Activated CD8-positive, alpha-beta memory T cell treated with anti-CD3 and anti-CD28 coated beads for 36 hours (primary cell): Measurements from ENCODE around the gene PGAM2. TPM values are rescaled to one million over a fixed set of nuclear protein-coding genes. Genes with fewer than 3 reads are reported as not detected.

Experiments used
- CTCF ChIA-PET: fragments of 350-600 bp; sonication (Branson Sonifier 250); formaldehyde crosslinking; loops from one replicate; lab custom pipeline; 2021; ENCODE audit warnings: antibody characterized with exemption; lab: Charles Lee
- POLR2A ChIA-PET: fragments of 350-600 bp; sonication (Branson Sonifier 250); formaldehyde crosslinking; loops from one replicate; lab custom pipeline; 2021; ENCODE audit warnings: antibody characterized with exemption; lab: Charles Lee
- total RNA-seq, 2 experiments: library from RNA; stranded (reverse); gene quantifications; one replicate each; pipeline ENCODE4 v1.2.3, GENCODE V29; 2021

PGAM2 gene
- total RNA-seq, 2 experiments from 2014 or later, result not detected

- POLR2A ChIA-PET, result no interaction called here
These were observed 8.4 kb upstream of the PGAM2 start for GRCh38 chr7:44073664-44074348.

GRCh38 chr7:44072364-44073231 is 7.2 kb upstream of the PGAM2 start:
- POLR2A ChIA-PET, result interaction anchor here (0.8 to 1.0 kb wide), 2 partner anchors 9 to 23 kb away, joined by 3 read pairs; no protein-coding TSS in a partner anchor

More at GRCh38 chr7:44073664-44074348, 8.4 kb upstream of the PGAM2 start:
- CTCF ChIA-PET, result no interaction called here

DNA sequence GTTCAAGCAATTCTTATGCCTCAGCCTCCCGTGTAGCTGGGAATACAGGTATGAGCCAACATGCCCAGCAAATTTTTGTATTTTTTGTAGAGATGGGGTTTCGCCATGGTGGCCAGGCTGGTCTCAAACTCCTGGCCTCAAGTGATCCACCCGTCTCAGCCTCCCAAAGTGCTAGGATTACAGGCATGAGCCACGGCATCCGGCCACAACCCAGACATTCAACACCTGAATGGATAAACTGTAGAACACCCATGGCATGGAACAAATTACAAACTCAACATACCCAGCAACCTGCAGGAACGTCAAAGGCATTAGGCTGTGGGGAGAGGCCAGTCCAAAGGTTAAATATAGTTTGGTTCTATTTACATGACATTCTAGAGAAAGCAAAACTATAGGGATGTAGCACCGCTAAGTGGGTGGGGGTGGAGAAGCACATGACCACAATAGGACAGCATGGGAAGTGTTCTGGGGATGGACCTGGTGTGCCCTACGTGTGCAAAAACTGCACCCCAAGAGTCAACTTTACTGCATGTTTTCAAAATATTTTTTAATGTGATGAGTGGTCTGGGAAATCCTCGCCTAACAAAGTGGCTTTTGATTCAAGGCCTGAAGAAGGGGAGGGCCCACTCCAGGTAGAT is 6.5 kb upstream of the PGAM2 start:
- ChIA-PET CTCF (no interaction called here), POLR2A (interaction anchor here (1.0 kb wide), 1 partner anchor 10 kb away, joined by 3 read pairs; no protein-coding TSS in a partner anchor)

More at GRCh38 chr7:44072364-44073231, 7.2 kb upstream of the PGAM2 start:
- CTCF ChIA-PET, result no interaction called here

DNA sequence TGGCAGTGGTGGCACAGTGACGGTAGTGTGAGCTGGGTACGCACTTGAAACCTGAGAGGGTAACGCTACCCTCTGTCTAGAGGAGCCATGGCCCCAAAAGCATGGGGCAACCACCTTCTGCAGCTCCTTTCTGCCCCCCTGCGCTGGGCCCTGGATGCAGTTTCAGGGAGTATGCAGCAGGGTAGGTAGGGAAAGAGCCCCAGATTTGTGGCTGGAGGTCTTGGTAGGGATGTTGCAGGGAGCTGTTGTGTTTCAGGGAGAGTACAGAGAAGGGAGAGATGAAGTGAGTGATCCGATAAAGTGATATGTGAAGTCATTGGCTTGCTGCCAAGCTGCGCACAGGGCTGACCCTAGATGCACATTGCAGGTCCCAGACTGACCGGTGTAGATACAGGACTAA is 2.7 kb upstream of the PGAM2 start:
- POLR2A ChIA-PET, result interaction anchor here (1.5 kb wide), 1 partner anchor 13 kb away, joined by 10 read pairs; no protein-coding TSS in a partner anchor

GRCh38 chr7:44067064-44067951 is 1.9 kb upstream of the PGAM2 start:
- ChIA-PET CTCF (interaction anchor here (1.0 to 1.4 kb wide), 2 partner anchors 9 to 11 kb away, joined by 3 to 4 read pairs; no protein-coding TSS in a partner anchor), POLR2A (interaction anchor here (0.5 to 1.5 kb wide), 4 partner anchors 12 to 921 kb away, joined by 3 to 10 read pairs (median 4); no protein-coding TSS in a partner anchor)

More for the DNA sequence above, 2.7 kb upstream of the PGAM2 start:
- CTCF ChIA-PET, result interaction anchor here (1.0 to 1.4 kb wide), 2 partner anchors 9 to 10 kb away, joined by 3 to 4 read pairs; no protein-coding TSS in a partner anchor

DNA sequence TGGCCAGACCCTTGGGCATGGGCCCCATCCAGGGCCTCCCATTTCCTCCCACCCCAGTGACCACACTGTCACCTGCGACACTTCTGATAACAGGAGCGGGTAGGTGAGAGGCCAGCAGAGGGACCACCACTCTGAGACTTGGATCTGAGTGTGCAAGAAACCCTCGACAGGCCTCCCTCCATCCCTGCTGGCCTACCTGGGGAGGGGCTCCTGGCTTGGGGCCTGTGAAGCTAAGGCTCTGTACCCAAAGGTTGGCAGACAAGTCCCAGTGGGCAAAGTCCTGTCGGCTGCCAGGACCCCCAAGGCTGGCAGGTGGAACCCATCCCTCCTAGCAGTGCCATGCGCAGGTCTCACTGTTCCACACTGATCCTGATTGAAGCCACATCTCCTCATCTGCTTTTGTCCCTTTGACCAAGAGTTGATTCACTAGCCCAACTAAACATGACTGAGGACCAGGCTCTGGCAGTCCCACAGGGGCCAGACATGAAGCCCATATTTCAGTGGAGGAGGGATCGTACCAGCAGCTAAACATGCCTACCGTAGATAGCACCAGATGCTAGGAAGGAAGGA is 1.2 kb upstream of the PGAM2 start:
- ChIA-PET POLR2A (interaction anchor here (0.5 to 0.9 kb wide), 2 partner anchors 15 to 922 kb away, joined by 4 to 5 read pairs; no protein-coding TSS in a partner anchor), CTCF (no interaction called here)

- POLR2A ChIA-PET, result interaction anchor here (0.6 to 0.9 kb wide), 2 partner anchors 15 to 135 kb away, joined by 5 to 6 read pairs; partner anchors contain the start of gene YKT6
- CTCF ChIA-PET, result interaction anchor here (1.6 kb wide), 1 partner anchor 22 kb away, joined by 3 read pairs; the partner anchor contains the start of gene DBNL
These were observed 719 bp upstream of the PGAM2 start for GRCh38 chr7:44066111-44066460.

DNA sequence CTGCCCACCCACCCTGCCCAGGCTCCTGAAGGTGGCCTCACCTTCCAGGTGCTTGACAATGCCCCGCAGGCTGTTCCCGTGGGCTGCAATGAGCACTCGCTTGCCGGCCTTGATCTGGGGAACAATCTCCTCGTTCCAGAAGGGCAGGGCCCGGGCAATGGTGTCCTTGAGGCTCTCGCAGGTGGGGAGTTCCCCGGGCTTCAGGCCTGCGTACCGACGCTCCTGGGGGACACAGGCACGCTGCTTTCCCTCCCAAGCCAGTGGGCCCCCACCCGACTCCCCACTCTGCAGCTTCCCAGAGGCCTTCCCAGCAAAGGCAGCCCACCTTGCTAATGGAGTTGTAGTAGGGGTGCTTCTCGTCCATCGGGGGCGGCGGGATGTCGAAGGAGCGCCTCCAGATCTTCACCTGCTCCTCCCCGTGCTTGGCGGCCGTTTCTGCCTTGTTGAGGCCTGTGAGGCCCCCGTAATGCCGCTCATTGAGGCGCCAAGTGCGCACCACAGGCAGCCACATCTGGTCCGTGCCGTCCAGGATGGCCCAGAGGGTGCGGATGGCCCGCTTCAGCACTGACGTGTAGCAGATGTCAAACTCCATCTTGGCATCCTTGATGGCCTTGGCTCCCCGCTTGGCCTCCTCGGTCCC is 456 bp downstream of the PGAM2 start:
- ChIA-PET CTCF (interaction anchor here (1.6 kb wide), 1 partner anchor 21 kb away, joined by 3 read pairs; the partner anchor contains the start of gene DBNL), POLR2A (interaction anchor here (1.0 to 1.1 kb wide), 3 partner anchors 15 to 21 kb away, joined by 3 to 4 read pairs (median 3); partner anchors contain the start of gene DBNL)

GRCh38 chr7:44063894-44064651 is 1.3 kb downstream of the PGAM2 start:
- CTCF ChIA-PET, result interaction anchor here (1.6 kb wide), 1 partner anchor 20 kb away, joined by 3 read pairs; the partner anchor contains the start of gene DBNL
- POLR2A ChIA-PET, result interaction anchor here (1.0 to 1.1 kb wide), 2 partner anchors 14 to 17 kb away, joined by 3 to 4 read pairs; no protein-coding TSS in a partner anchor

- CTCF ChIA-PET, result no interaction called here
These were observed 1.8 kb downstream of the PGAM2 start for GRCh38 chr7:44063547-44063893.

DNA sequence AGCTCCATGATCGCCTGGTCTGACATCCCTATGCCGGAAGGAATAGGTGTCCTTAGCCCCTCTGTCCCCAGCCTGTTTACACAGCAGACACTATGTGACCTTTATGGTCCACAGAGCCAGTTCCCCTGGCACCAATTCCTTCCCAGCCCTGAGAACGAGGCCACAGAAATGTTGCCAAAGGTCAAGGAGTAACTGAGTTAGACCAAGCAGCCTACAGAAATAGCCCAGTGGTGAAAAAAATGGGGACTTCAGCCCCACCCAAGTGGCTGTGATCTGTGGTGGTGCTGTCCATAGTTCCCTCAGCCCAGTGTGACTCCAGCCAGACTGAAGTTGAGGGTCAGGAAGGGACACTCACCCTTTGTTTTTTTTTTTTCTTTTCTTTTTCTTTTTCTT is 2.5 kb downstream of the PGAM2 start:
- POLR2A ChIA-PET, result no interaction called here
- CTCF ChIA-PET, result no interaction called here

More at GRCh38 chr7:44063547-44063893, 1.8 kb downstream of the PGAM2 start:
- POLR2A ChIA-PET, result no interaction called here

DNA sequence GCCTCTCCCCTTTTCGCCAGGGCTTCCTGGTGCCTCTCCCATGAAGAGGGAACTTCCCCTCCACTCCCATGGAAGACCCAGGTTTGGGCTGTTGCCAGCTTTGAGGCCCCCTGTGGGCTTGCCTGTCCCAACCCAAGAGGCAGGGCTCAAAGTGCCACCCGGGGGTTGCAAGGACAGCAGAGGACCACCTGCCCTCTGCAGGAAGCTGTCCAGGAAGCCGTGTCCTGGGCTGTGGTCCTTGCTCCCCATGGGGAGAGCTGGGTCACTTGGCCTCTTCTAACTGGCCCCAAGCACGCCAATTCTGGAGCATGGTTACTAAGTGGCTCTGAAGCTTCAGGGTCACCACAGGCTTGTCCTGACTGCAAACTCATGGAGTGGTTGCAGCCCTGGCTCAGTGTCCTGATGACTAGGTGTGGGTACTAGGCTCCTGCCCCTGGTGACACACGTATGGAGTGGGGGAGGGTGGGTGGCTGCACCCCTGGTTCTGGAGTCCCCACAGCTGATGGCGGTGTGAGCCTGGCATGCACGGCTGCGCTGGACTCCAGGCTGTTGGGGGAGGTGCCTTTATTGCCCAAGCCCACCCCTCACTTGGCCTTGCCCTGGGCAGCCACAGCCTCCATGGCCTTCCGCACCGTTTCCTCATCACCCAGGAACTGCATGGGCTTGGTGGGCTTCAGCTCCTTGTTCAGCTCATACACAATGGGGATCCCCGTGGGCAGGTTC is 3.0 kb downstream of the PGAM2 start:
- POLR2A ChIA-PET, result no interaction called here
- CTCF ChIA-PET, result interaction anchor here (1.4 kb wide), 1 partner anchor 13 kb away, joined by 3 read pairs; no protein-coding TSS in a partner anchor

GRCh38 chr7:44061645-44062179 is 3.7 kb downstream of the PGAM2 start:
- ChIA-PET CTCF (interaction anchor here (1.4 kb wide), 1 partner anchor 14 kb away, joined by 3 read pairs; no protein-coding TSS in a partner anchor), POLR2A (interaction anchor here (0.9 kb wide), 1 partner anchor 14 kb away, joined by 3 read pairs; no protein-coding TSS in a partner anchor)

GRCh38 chr7:44060948-44061644 is 4.3 kb downstream of the PGAM2 start:
- CTCF ChIA-PET, result interaction anchor here (1.4 kb wide), 1 partner anchor 14 kb away, joined by 3 read pairs; no protein-coding TSS in a partner anchor
- POLR2A ChIA-PET, result interaction anchor here (0.9 kb wide), 1 partner anchor 15 kb away, joined by 3 read pairs; no protein-coding TSS in a partner anchor
